GM18867 (cell line): Measurements from ENCODE around the gene UBE2D4.
"Not testable (repeated sequence)": the region's sequence is repeated elsewhere in the genome, so short reads cannot be mapped to it uniquely, and the experiment has no call there.

Experiments
- ATAC-seq: cut with Tn5 transposase; IDR thresholded peaks from one replicate; pipeline ENCODE4 v1.9.1; 2021; ENCODE audit warnings: mild to moderate bottlenecking, moderate library complexity; ENCODE audit not compliant: unreplicated experiment

UBE2D4 gene

DNA sequence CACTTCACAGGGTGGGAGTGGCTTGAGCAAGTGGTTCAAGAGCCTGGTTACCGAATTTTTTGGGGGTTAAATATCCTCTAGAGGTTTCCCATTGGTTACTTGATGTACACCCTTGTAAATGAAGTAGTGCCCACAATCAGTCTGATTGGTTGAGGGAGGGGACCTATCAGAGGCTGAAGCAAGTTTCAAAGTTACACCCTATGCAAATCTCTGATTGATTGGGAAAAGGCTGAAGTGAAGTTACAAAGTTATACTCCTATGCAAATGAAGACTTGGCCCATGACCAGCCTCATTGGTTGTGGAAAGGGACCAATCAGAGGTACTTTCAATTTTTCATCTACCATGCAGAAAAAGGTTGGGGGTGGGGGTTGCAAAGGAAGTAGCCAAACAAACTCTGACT lies 34.7 kb downstream of the UBE2D4 start:
- ATAC-seq, result no peak

DNA sequence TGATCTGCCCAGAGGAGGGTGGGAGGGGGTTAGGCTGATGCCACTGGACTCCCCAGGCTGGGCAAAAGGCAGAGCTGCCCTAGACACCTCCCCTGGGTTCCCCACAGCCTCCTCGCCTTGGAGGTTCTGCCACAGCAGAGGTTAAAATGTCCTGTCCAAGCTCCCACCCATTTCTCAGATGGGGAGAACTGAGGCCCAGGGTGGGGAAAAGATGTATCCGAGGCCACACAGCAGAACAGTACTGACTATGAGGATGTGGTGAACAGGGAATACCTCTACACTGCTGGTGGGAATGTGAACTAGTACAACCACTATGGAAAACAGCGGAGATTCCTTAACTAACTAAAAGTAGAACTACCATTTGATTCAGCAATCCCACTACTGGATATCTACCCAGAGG lies 40.2 kb downstream of the UBE2D4 start:
- ATAC-seq, result not testable (repeated sequence)

DNA sequence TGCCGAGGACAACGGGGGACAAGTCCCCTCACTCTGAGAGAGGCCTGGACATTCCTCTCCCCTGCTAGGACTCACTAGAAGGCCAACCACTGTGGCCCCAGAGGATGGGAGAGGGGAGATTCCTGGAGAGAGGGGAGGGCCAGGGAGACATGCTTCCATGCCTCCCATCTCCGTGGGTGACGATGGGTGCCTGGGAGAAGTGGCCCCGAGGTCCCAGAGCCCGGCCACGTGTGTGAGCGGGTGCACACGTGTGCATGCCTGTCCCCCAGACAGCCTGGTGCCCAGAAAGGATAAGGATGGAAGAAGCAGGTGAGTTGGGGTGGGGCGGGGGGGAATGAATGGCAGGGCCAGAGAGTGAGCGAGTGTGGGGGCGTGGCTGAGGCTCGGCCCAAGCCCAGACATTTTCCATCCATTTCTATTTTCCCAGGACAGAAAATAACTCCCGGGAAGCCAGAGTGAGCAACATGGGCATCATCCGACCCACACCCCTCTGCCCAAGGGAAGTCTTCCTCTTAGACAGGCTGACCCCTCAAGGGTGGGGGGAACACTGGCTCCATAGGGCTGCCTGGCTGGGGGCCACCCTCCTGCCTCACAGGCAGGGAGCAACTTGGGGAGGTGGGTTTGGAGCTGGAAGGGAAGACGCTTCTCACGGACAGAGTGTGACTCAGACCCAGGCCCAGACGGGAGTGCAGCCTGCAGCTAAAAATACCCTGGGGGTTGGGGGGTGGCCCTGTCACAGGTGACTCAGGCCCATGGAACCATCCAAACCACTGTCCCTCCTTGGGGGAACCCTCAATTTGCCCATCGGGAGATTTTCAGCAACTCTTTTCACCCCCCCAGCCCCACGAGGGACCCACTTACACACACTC lies 42.2 kb downstream of the UBE2D4 start:
- ATAC-seq, result not testable (repeated sequence)

DNA sequence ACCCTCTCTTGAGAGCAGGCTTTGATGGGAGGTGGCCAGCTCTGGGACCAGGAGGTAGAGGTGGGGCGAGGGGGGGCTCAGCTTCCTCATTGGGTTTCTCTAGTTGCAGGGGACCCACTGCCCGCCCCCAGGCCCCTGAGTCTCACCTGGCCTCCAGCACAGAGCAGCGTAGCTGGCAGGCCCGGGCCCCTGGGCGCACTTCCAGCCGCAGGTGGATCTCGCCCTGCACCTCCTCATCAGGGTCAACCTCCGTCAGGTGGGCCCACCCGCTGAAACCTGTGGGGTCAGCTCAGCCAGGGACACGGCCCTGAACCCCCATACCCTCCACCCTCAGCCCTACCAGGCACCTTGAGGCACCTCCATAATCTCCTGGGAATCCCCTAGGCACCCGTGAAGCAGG lies 43.4 kb downstream of the UBE2D4 start:
- ATAC-seq, result not testable (repeated sequence)

DNA sequence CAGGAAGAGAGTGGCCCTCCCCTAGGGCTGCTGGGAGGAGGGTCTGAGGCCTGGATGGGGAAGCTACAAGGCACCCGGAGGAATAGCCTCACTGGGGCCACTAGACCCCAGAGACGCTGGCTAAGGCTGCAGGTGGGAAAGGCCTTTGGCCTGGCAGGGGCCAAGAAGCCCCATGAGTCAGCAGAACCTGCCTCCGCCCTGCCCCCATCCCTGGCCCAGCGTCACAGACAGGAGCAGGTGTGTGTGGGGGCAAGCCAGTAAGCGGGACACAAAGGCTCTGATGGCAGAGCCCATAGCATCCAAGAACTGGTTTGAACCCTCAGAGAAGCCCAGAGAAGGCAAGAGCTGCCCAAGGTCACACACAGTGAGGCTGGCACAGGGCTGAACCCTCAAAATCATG lies 44.5 kb downstream of the UBE2D4 start:
- not testable (repeated sequence) for ATAC-seq

DNA sequence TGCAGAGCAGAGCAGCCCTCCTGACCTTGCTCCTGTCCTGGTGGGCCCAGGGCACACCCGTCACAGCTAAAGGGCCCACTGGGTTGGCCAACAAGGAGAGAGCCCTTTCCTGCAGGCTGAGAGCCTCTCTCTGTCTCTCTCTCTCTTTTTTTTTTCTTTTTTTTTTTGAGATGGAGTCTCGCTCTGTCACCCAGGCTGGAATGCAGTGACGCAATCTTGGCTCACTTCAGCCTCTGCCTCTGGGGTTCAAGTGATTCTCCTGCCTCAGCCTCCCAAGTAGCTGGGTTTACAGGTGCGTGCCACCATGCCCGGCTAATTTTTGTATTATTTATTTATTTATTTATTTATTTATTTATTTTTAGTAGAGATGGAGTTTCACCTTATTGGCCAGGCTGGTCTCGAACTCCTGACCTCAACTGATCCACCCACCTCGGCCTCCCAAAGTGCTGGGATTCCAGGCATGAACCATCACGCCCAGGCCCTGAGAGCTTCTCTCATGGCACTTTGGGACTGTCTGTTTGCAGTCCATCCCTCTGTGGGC lies 47.9 kb downstream of the UBE2D4 start:
- not testable (repeated sequence) for ATAC-seq

DNA sequence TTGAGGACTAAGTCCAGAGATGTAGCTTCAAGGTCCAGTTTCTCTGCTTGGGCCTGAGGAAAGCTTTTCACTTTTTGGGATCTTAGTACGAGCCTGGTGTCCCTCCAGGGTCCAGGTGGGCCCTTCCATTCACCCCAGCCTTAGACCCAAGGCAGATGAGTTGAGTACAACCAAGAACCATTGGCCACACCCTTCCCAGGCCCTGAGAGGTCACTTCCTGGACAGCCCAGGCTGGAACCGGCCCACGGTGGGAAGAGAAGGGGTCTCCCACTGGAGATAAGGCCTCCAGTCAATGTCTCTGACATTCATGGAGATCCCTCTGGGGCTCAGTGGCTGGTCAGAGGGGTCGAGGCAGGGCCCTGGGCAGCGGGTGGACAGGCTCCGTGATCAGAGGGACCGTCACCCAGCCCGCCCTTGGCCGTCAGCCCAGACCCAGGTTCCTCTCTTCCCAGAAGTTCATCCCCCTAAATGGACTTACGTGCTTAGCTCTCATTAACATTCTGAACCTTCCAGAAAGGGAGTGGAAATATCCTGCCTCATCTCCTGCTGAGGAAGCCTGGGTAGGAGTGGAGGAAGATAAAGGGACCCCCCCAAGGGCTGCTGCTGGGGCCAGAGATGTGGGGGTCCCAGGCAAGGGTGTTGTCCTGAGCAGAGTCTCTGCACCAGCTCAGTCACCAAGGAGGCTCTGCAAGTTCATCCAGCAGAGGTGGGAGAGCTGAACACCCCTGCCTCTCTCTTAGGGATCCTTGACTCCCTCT lies 48.7 kb downstream of the UBE2D4 start:
- ATAC-seq, result not testable (repeated sequence)

DNA sequence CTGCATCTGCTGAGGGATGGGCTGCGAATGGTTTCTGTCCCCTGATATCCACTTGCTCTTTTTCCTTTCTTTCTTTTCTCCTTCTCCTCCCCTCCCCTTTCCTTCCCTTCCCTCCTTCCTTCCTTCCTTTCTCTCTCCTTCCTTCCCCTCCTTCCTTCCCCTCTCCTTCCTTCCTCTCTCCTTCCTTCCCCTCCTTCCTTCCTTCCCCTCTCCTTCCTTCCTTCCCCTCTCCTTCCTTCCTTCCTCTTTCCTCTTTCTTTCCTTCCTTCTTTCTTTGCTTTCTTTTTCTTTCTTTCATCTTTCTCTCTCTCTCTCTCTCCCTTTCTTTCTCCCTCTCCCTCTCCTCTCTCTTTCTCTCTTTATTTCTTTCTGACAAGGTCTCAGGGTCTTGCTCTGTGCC lies 51.3 kb downstream of the UBE2D4 start:
- ATAC-seq, result no peak

DNA sequence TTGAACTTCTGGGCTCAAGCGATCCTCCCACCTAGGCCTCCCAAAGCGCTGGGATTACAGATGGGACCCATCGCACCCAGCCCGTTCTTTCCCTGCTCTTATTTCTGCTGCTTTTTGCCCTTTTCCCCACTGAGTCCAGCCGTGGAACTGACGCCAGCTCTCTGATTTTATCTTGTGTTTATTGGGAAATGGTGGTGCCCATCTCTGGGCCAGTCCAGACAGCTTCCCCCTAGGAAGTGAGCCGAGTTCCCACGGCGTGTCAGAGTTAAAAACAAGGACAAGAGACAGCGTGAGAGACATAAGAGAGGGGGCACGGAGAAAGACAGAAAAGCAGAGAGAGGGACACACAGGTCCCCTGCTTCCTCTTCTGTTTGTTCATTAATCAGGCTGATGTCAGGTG lies 51.9 kb downstream of the UBE2D4 start:
- not testable (repeated sequence) for ATAC-seq

DNA sequence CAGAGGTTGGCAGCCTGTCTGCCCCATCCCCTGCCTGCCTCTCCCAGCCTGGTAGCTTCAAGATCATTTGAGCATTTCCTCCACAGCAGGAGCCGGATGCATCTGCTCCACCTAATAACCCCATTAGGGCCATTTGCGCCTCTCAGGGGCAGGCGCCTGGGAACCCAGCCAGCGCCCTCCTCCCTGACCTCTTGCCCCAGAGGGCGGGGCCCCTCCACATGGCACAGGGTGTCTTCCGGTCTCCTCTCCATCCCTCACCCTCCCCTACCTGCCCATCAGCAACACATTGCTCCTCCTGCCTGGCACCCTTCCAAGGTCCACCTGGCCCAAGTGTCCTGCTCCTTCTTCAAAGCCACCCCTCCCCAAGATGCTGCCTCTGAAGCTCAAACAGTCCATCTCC lies 56.6 kb downstream of the UBE2D4 start:
- not testable (repeated sequence) for ATAC-seq

DNA sequence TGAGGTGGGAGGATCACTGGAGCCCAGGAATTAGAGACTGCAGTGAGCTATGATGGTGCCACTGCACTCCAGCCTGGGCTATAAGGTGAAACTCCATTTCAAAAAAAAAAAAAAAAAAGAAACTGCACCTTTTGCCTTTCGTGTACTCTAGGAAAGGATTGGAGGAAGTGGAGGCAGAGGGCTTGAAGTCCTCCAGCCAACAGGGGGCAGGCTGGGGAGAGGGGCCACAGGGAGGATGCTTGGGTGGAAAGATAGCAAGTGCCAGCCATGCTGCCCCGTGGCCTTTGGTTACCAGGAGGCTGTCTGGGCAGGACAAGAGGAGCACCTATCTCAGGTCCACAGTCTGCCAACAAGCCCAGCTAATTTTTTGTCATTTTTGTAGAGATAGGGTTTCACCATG lies 57.5 kb downstream of the UBE2D4 start:
- not testable (repeated sequence) for ATAC-seq

DNA sequence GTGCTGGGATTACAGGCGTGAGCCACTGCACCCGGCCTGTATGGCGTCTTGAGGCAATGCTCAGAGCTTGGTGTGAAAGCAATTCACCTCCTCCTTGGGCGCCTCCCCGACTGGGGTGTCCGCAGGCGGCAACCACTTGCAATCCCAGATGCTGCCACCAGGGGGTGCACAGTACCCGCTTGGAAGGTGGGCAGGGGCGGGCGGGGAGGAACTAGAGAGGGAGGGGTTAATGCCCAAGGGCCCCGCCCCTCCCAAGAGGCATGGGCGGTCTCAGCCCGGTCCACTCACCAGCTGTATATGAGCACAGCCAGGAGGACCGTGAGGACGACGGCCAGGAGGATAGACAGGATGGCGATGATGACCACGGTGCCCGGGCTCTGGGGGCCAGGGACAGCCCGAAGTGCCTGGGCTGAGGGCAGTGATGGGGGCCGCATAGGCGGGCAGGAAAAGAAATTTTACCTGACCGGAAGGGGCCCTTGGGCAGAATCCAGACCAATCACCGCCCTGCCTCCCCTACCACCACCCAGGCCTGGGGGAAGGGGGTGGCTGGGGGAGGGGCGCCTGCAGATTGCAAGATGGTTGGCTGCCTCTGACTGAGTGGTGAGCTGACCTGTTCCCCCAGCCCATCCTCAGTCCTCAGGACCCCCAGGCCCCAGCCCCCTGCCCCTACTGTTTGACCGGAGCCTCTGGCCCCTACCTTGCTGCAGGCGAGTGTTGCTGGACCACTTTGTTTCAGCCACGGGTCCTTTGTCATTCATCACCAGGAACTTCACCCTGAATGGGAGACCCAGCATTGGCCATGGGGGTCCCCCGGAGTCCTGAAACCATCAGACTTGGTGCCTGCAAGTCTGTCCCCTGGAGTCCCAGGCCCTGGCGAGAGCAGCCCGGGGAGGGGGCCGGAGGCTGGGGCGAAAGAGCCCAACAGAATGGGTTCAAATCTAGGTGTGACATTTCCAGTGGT lies 59.9 kb downstream of the UBE2D4 start:
- peak; percentile 83 for ATAC-seq

DNA sequence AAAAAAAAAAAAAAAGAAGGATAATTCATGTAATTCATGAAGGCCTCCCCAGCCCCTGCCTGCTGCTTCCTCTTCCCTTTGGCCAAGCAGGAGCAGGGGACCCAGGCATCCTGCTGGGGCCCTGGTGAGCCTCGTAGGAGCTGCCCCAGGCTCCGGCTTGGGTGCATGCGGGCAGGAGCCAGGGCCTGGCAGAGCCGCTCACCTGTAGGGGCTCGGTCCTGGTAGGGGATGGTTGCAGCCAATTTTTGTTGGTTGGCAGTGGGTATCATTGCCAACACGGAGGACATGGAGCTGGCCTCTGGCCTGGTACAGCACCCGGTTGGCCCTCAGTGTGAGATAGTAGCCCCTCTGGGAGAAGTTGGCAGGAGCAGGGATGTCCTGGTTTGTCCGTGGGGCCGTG lies 61.2 kb downstream of the UBE2D4 start:
- not testable (repeated sequence) for ATAC-seq

DNA sequence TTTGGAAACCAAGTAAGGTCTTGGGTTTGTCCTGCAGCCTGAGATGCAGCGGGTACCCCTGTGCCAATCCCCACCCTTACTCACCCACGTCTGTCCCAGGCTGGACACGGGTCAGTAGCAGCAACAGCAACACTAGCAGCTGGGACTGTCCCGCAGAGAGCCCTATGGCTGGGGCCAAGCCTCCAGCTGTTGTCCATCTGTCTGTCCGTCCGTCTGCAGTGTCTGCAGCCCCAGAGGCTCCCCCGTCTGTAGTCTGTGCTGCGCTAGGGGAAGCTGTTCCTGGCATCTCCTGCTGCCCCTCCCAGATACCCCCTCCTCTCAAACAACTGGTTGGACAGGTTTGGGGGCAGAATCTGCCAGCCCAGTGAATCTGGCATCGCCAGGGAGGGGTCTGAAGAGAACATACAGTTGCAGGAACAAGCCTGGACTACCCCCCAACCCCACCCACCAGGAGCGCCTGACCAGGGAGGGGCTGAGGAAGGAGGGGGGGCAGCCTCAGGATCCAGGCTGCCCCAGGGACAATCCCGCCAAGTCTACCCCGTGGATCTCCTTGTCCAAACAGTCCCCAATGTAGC lies 63.9 kb downstream of the UBE2D4 start:
- not testable (repeated sequence) for ATAC-seq

DNA sequence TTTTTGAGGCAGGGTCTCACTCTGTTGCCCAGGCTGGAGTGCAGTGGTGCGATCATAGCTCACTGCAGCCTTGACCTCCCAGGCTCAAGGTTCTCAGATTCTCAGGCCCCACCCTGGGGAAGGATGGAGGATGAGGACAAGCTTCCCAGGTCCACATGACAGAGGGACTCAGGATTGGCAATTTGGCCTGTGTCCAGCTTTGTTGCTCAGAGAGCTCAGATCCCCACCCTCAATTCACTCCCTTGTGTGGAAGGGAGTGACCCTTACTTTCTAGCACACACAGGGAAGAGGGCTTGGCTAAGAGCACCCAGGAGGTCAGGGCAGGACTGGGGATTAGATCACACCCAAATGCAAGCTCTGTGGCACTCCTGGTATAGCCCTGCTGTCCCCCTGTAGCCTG lies 64.6 kb downstream of the UBE2D4 start:
- ATAC-seq, result not testable (repeated sequence)

DNA sequence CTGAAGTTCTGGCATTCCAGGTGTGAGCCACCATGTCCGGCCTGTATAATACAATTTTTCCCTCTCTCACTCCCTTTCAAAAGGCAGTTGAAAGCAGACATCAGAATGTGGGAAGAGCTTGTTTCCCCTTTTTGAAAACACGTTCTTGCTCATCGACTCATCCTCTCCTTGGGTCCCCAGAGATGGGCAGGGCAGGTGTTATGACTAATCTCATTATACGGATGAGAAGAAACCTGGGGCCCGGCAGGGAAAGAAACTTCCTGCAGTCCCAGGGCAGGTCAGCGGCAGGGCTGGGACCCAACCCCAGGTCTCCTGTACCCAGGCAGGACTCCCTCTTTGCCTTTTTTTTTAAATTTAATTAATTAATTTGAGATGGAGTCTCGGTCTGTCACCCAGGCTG lies 66.7 kb downstream of the UBE2D4 start:
- peak; percentile 85 for ATAC-seq

DNA sequence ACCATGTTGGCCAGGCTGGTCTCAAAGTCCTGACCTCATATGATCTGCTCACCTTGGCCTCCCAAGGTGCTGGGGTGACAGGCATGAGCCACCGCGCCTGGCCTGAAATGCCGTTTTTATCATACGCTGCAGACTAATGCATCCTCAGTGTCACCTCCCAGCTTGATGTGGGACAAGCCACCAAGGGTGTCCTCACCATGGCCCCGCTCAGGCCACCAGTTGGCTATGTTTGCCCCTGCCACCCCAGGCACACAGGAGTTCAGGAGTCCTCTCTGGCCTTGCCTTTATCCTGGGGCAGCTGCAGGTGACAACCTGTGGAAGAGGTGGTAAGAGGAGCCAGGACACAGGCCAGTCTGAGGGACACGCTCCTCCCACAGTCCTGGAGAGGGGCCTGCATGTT lies 68.4 kb downstream of the UBE2D4 start:
- not testable (repeated sequence) for ATAC-seq

DNA sequence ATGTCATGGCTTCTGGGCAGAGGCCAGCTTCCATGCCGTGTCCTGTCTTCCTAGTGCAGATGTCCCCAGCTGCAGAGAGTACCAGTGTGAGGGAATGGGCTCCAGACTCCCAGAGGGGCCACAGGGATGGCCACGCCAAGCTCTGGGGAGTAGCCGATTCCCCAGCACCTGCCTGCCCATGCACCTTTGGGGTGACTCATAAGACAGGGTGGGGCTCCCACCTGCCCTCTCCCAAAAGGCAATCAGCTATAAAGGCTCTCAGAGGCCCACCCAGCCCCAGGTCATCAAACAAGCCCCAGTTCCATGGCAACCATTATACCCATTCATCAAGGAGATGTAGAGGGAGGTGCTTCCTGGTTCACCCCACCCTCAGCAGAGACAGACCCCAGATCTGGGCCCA lies 71.3 kb downstream of the UBE2D4 start, which contains the start of gene SPDYE1:
Gene SPDYE1 (plus strand): TSS at position 366 of the 400 bp plus-strand sequence. CDS start 2,053 bp downstream, outside the sequence.
- not testable (repeated sequence) for ATAC-seq
